Hepatocyte (in vitro differentiated cells): ENCODE measurements around the gene PTPRD.

Source experiments
- CTCF ChIP-seq: fragments of 200-600 bp; sonication (generic); IDR thresholded peaks from 2 replicates; pipeline ENCODE4 v1.5.1; 2016; ENCODE audit warnings: antibody characterized with exemption, mild to moderate bottlenecking; ENCODE audit not compliant: poor library complexity
- EZH2 ChIP-seq: fragments of 200-600 bp; sonication (generic); IDR thresholded peaks from 2 replicates; pipeline ENCODE4 v1.6.1; 2016; ENCODE audit warnings: antibody characterized with exemption, mild to moderate bottlenecking, borderline replicate concordance

GRCh38 chr9:10255758-10256157, 357.0 kb downstream of the PTPRD start:
- TF ChIP-seq EZH2 (no peak), CTCF (no peak)
